ENCODE data around the gene GRB10. TPM values are rescaled to one million over a fixed set of nuclear protein-coding genes. Genes with fewer than 3 reads are reported as not detected.

The GRB10 gene
- total RNA-seq, 2 experiments from 2014 or later, result 1.4 to 1.8 TPM

DNA sequence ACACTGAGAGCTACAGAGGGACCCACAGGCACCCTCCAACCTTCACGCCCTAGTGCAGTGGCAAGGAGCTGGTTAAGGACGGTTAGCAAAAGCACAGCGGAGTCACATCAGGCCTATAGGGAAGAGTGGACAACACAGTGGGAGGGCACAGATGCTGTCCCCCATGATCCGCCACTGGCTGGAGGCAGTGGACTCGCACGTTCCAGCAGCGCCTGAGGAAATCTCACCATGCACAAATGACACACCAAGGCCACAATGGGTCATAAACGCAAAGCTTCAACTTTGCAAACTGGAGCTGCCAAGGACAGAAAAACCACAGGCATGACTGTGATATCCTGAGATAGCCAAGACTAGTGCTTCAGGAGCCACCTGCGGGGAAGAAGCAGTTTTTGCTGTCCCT lies 58.8 kb downstream of the GRB10 start:
- POLR2A ChIA-PET, result interaction anchor here (0.6 to 1.8 kb wide), 2 partner anchors 16 to 609 kb away, joined by 3 to 8 read pairs; no protein-coding TSS in a partner anchor
- Mint-ChIP-seq H3K27ac (no peak overlapping the region), H3K36me3 (no peaks in the 10 kb centered on the region), H3K4me1 (peaks cover 9% of the 10 kb centered on the region), H3K4me3 (no peak overlapping the region), H3K9me3 (no peaks in the 10 kb centered on the region), H3K27me3 (peaks cover 2% of the 10 kb centered on the region)
- ATAC-seq (ENCODE audit: low read depth), result no peak
- no peak for DNase-seq

DNA sequence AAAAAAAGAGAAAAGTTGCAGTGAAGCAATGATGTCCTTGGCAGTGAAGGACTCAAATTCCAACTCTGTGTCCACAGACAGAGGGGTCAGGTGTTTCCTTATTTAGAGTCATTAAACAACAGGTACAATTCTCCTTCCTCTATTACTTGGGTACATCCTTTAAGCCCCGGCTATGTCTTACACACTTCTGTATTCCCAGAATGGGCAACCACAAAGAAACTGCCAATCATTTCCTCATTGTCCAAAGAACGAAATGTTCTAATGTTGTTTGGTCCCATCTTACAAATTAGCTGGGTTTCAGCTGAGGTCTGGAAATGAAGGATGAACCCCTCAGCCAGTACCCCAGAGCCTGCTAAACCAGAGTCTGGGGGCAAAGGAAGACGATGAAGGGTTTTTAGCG lies 59.5 kb downstream of the GRB10 start:
- ATAC-seq (ENCODE audit: low read depth) (no peak), DNase-seq (no peak)
- peaks cover 9% of the 10 kb centered on the region for H3K4me1 Mint-ChIP-seq
- POLR2A ChIA-PET, result interaction anchor here (1.8 kb wide), 1 partner anchor 17 kb away, joined by 8 read pairs; no protein-coding TSS in a partner anchor
- no peaks in the 10 kb centered on the region for H3K36me3 Mint-ChIP-seq
- H3K9me3 Mint-ChIP-seq, result no peaks in the 10 kb centered on the region
- peaks cover 2% of the 10 kb centered on the region for H3K27me3 Mint-ChIP-seq
- no peak overlapping the region for H3K4me3 Mint-ChIP-seq
- no peak overlapping the region for H3K27ac Mint-ChIP-seq

- POLR2A ChIA-PET, result no interaction called here
- no peak for DNase-seq
- H3K27ac Mint-ChIP-seq, result no peak overlapping the region
- no peaks in the 10 kb centered on the region for H3K36me3 Mint-ChIP-seq
- H3K9me3 Mint-ChIP-seq, result no peaks in the 10 kb centered on the region
- no peak overlapping the region for H3K4me3 Mint-ChIP-seq
- peaks cover 9% of the 10 kb centered on the region for H3K4me1 Mint-ChIP-seq
- no peaks in the 10 kb centered on the region for H3K27me3 Mint-ChIP-seq
- ATAC-seq (ENCODE audit: low read depth), result no peak
Observed at GRCh38 chr7:50721661-50722259, 60.9 kb downstream of the GRB10 start.

GRCh38 chr7:50721160-50721559 lies 61.5 kb downstream of the GRB10 start:
- Mint-ChIP-seq H3K4me1 (peaks cover 8% of the 10 kb centered on the region), H3K27me3 (no peaks in the 10 kb centered on the region), H3K4me3 (no peak overlapping the region), H3K27ac (no peak overlapping the region), H3K36me3 (no peaks in the 10 kb centered on the region), H3K9me3 (no peaks in the 10 kb centered on the region)
- POLR2A ChIA-PET, result no interaction called here
- ATAC-seq (ENCODE audit: low read depth) (no peak), DNase-seq (no peak)

- Mint-ChIP-seq H3K4me3 (no peak overlapping the region), H3K27me3 (no peaks in the 10 kb centered on the region), H3K36me3 (no peaks in the 10 kb centered on the region), H3K27ac (no peak overlapping the region), H3K4me1 (peaks cover 8% of the 10 kb centered on the region), H3K9me3 (no peaks in the 10 kb centered on the region)
- POLR2A ChIA-PET, result no interaction called here
- DNase-seq (no peak), ATAC-seq (ENCODE audit: low read depth) (no peak)
Observed at GRCh38 chr7:50720295-50720694, 62.4 kb downstream of the GRB10 start.

GRCh38 chr7:50718876-50719275 lies 63.8 kb downstream of the GRB10 start:
- ATAC-seq (ENCODE audit: low read depth) (no peak), DNase-seq (no peak)
- H3K4me1 Mint-ChIP-seq, result peaks cover 2% of the 10 kb centered on the region
- peaks cover 2% of the 10 kb centered on the region for H3K9me3 Mint-ChIP-seq
- no peak overlapping the region for H3K4me3 Mint-ChIP-seq
- H3K27me3 Mint-ChIP-seq, result no peaks in the 10 kb centered on the region
- H3K27ac Mint-ChIP-seq, result no peak overlapping the region
- POLR2A ChIA-PET, result no interaction called here
- H3K36me3 Mint-ChIP-seq, result peaks cover under 1% of the 10 kb centered on the region

DNA sequence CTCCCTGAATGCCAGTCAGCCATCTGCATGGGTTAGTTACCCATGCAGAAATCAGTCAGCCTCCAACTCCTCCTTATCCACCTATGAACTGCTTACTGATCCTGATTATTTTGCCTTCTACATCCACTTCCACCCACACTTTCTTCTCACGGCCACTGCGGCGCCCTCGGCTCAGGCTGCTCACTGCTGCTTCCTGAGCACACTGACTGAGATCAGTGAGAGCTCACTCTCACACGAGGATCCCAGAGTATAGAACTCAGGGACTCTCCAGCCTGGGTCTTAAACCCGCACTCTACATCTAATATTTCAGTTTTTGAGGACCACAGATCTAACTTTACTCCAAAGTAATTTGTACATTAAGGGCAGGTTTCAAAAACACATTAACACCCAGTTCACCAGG lies 64.4 kb downstream of the GRB10 start:
- Mint-ChIP-seq H3K36me3 (peaks cover 3% of the 10 kb centered on the region), H3K27me3 (no peaks in the 10 kb centered on the region), H3K9me3 (peaks cover 6% of the 10 kb centered on the region), H3K27ac (no peak overlapping the region), H3K4me3 (no peak overlapping the region), H3K4me1 (peaks cover 7% of the 10 kb centered on the region)
- DNase-seq (no peak), ATAC-seq (ENCODE audit: low read depth) (no peak)
- POLR2A ChIA-PET, result no interaction called here

DNA sequence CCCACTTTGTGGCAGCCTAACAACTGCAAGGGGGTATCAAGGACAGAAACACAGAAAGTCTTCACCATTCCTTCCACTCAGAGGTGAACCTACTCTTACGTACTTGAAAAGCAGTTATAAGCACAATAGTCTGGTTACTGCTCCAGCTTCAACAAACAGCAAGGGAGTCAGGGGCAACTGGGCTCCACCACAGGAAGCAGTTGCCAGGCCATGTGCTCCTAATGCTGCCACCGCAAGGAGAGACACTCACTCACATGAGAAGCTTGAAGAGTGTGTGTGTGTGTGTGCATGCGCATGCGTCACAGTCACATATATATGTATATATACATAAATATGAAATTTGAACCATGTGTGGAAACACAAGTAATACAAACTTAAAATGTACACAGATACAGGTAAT lies 65.5 kb downstream of the GRB10 start:
- Mint-ChIP-seq H3K4me1 (peaks cover 10% of the 10 kb centered on the region), H3K27me3 (no peaks in the 10 kb centered on the region), H3K4me3 (no peak overlapping the region), H3K9me3 (peaks cover 6% of the 10 kb centered on the region), H3K27ac (no peak overlapping the region), H3K36me3 (peaks cover 3% of the 10 kb centered on the region)
- no peak for ATAC-seq (ENCODE audit: low read depth)
- no peak for DNase-seq
- POLR2A ChIA-PET, result no interaction called here

- no peak overlapping the region for H3K27ac Mint-ChIP-seq
- H3K27me3 Mint-ChIP-seq, result peaks cover 3% of the 10 kb centered on the region
- H3K36me3 Mint-ChIP-seq, result peaks cover 3% of the 10 kb centered on the region
- ATAC-seq (ENCODE audit: low read depth) (no peak), DNase-seq (no peak)
- no peak overlapping the region for H3K4me3 Mint-ChIP-seq
- H3K9me3 Mint-ChIP-seq, result peaks cover 6% of the 10 kb centered on the region
- POLR2A ChIA-PET, result no interaction called here
- H3K4me1 Mint-ChIP-seq, result peaks cover 10% of the 10 kb centered on the region
Observed at GRCh38 chr7:50714857-50715256, 67.8 kb downstream of the GRB10 start.

DNA sequence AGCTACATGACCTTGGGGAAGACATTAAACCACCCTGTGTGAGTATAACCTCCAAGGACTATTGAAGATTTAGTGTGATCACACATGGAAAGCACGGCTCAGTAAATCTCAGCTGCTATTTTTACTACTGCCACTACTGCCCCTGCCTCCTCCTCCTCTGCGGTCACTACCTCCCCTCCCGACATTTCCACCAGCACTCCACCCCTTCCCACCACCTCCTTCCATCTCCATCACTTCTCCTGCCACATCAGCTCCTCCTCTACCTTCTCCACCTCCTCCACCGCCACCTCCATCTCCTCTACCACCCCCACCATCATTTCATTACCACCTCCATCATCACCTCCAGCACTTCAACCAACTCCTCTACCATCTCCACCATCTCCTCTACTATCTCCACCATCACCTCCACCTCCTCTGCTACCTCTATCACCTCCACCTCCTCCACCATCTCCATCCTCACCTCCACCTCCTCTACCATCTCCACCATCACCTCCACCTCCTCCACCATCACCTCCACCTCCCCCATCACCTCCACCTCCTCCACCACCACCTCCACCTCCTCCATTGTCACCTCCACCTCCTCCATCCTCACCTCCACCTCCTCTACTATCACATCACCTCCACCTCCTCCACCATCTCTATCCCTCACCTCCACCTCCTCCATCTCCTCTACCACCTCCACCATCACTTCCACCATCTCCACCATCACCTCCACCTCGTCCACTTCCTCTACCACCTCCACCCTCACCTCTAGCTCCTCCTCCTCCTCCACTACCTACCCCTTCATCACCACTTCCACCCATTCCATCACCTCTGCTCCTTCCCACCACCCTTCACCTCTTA lies 69.4 kb downstream of the GRB10 start:
- peak overlapping the region; percentile 79 for H3K27ac Mint-ChIP-seq
- peaks cover 6% of the 10 kb centered on the region for H3K9me3 Mint-ChIP-seq
- H3K4me1 Mint-ChIP-seq, result peaks cover 10% of the 10 kb centered on the region
- ATAC-seq (ENCODE audit: low read depth), result no peak
- POLR2A ChIA-PET, result no interaction called here
- no peak for DNase-seq
- H3K4me3 Mint-ChIP-seq, result peak overlapping the region; percentile 15
- peaks cover 5% of the 10 kb centered on the region for H3K27me3 Mint-ChIP-seq
- peaks cover 3% of the 10 kb centered on the region for H3K36me3 Mint-ChIP-seq

DNA sequence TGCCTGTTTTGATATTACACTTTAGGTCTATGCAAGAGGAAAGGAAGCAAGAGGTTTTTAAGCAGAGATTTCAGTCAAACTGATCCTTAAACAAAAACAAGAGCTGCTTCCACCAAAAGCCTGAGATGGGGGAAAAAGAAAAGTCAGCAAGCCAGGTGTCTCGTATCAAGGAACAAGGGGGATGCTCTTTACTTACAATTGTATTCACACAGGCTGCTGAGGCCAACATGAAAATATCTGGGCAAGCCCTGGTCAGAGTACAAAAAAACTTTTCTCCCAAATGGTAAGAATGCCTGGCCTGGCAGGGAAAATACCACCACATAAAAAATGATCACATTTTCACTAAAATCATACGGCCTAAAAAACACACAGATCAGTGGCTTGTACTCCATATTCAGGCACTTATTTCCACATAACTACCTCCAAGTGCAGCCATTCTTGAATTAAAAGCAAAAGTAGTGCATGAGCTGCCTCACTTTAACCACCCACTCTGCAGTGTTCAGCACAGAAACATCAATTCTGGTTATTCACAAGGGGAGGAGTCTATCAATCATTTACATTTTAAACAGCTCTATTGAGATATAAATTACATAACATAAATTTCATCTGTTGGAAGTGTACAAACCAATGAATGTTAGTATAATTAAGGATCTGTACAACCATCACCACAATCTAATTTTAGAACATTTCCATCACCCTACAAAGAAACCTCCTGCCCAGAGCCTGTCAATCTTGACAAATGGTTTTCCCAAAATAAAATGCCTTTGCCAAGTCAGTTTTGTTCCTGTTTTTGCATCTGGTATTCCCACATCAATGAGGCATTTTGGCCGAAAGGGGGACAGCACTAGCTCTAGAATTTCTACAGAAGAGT lies 70.2 kb downstream of the GRB10 start:
- Mint-ChIP-seq H3K9me3 (peaks cover 6% of the 10 kb centered on the region), H3K27ac (no peak overlapping the region), H3K27me3 (peaks cover 5% of the 10 kb centered on the region), H3K36me3 (peaks cover 3% of the 10 kb centered on the region), H3K4me1 (peaks cover 10% of the 10 kb centered on the region), H3K4me3 (no peak overlapping the region)
- ATAC-seq (ENCODE audit: low read depth) (no peak), DNase-seq (no peak)
- POLR2A ChIA-PET, result no interaction called here

GRCh38 chr7:50711271-50712175 lies 71.2 kb downstream of the GRB10 start:
- Mint-ChIP-seq H3K27me3 (peaks cover 10% of the 10 kb centered on the region), H3K36me3 (peaks cover 3% of the 10 kb centered on the region), H3K27ac (no peak overlapping the region), H3K4me1 (peaks cover 10% of the 10 kb centered on the region), H3K4me3 (no peak overlapping the region), H3K9me3 (peaks cover 6% of the 10 kb centered on the region)
- POLR2A ChIA-PET, result no interaction called here
- ATAC-seq (ENCODE audit: low read depth) (no peak), DNase-seq (no peak)
